Activated naive CD4-positive, alpha-beta T cell treated with anti-CD3 and anti-CD28 coated beads, Interleukin-2, amount 10 ng/mL, durations not matched to agents 7 days and 5 days (primary cell): Measurements from ENCODE around the gene PMF1.
A peak's percentile ranks its signal among the peaks of the same experiment; 100 is the strongest.
"Not testable (repeated sequence)": the region's sequence is repeated elsewhere in the genome, so short reads cannot be mapped to it uniquely, and the experiment has no call there.

Source experiments
- CTCF ChIA-PET: fragments of 350-600 bp; sonication (Branson Sonifier 250); formaldehyde crosslinking; loops from one replicate; lab custom pipeline; 2021; ENCODE audit warnings: antibody characterized with exemption; lab: Charles Lee
- DNase-seq: peaks from one replicate; pipeline ENCODE4 v3.0.0-alpha.2; 2020
- H3K27ac Mint-ChIP-seq: one replicate; pipeline ENCODE4 v1.8.0; 2021; ENCODE audit warnings: mild to moderate bottlenecking, moderate library complexity, mixed read lengths
- H3K27me3 Mint-ChIP-seq: one replicate; pipeline ENCODE4 v1.8.0; 2021; ENCODE audit warnings: mild to moderate bottlenecking, mixed read lengths
- H3K36me3 Mint-ChIP-seq: one replicate; pipeline ENCODE4 v1.8.0; 2021; ENCODE audit warnings: mixed read lengths
- H3K4me1 Mint-ChIP-seq: one replicate; pipeline ENCODE4 v1.8.0; 2021; ENCODE audit warnings: mixed read lengths
- H3K4me3 Mint-ChIP-seq: one replicate; pipeline ENCODE4 v1.8.0; 2021; ENCODE audit warnings: mild to moderate bottlenecking, moderate library complexity, mixed read lengths
- H3K9me3 Mint-ChIP-seq: one replicate; pipeline ENCODE4 v1.8.0; 2021; ENCODE audit warnings: mixed read lengths

The PMF1 gene

DNA sequence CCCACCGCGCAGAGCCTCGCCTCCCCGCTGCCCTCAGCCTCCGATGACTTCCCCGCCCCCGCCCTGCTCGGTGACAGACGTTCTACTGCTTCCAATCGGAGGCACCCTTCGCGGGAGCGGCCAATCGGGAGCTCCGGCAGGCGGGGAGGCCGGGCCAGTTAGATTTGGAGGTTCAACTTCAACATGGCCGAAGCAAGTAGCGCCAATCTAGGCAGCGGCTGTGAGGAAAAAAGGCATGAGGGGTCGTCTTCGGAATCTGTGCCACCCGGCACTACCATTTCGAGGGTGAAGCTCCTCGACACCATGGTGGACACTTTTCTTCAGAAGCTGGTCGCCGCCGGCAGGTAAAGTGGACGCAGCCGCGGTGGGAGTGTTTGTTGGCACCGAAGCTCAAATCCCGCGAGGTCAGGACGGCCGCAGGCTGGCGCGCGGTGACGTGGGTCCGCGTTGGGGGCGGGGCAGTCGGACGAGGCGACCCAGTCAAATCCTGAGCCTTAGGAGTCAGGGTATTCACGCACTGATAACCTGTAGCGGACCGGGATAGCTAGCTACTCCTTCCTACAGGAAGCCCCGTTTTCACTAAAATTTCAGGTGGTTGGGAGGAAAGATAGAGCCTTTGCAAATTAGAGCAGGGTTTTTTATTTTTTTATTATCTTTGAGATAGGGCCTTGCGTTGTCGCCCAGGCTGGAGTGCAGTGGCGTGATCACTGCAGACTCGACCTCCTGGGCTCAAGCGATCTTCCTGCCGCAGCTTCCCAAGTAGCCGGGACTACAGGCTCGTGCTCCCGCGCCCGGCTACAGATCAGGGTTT is at the start of gene PMF1:
PMF1 (plus strand) TSS at position 175 of the 811 bp plus-strand sequence; CDS start at position 184, 9 bp downstream.
- Mint-ChIP-seq H3K27ac (peak within 1 kb of the TSS; percentile 99), H3K9me3 (no peaks in the 10 kb centered on the region), H3K36me3 (peaks cover 40% of the 10 kb centered on the region), H3K27me3 (no peaks in the 10 kb centered on the region), H3K4me1 (peaks cover 54% of the 10 kb centered on the region), H3K4me3 (peak within 1 kb of the TSS; percentile 86)
- CTCF ChIA-PET, result interaction anchor here (1.2 to 5.1 kb wide), 5 partner anchors 11 to 19 kb away, joined by 3 to 44 read pairs (median 6); partner anchors contain the start of gene SLC25A44
- peak; percentile 99 for DNase-seq

GRCh38 chr1:156163712-156164111 is 49.1 kb upstream of the PMF1 start:
- Mint-ChIP-seq H3K27ac (no peak overlapping the region), H3K4me1 (peaks cover 30% of the 10 kb centered on the region)
- CTCF ChIA-PET, result interaction anchor here (1.8 kb wide), 1 partner anchor 10 kb away, joined by 4 read pairs; no protein-coding TSS in a partner anchor

GRCh38 chr1:156164125-156164831 is 48.5 kb upstream of the PMF1 start:
- H3K9me3 Mint-ChIP-seq, result no peaks in the 10 kb centered on the region
- no peak overlapping the region for H3K27ac Mint-ChIP-seq
- H3K4me1 Mint-ChIP-seq, result peaks cover 24% of the 10 kb centered on the region
- no peak overlapping the region for H3K4me3 Mint-ChIP-seq
- peaks cover 3% of the 10 kb centered on the region for H3K36me3 Mint-ChIP-seq
- DNase-seq, result no peak
- peaks cover 15% of the 10 kb centered on the region for H3K27me3 Mint-ChIP-seq
- CTCF ChIA-PET, result interaction anchor here (0.6 to 1.8 kb wide), 2 partner anchors 9 to 14 kb away, joined by 4 read pairs; no protein-coding TSS in a partner anchor

More at GRCh38 chr1:156163712-156164111, 49.1 kb upstream of the PMF1 start:
- H3K4me3 Mint-ChIP-seq, result no peak overlapping the region
- H3K9me3 Mint-ChIP-seq, result no peaks in the 10 kb centered on the region
- DNase-seq, result no peak
- peaks cover 3% of the 10 kb centered on the region for H3K36me3 Mint-ChIP-seq
- peaks cover 12% of the 10 kb centered on the region for H3K27me3 Mint-ChIP-seq

- Mint-ChIP-seq H3K36me3 (peaks cover 3% of the 10 kb centered on the region), H3K4me1 (peaks cover 16% of the 10 kb centered on the region), H3K27me3 (peaks cover 15% of the 10 kb centered on the region), H3K4me3 (no peak overlapping the region), H3K27ac (no peak overlapping the region), H3K9me3 (no peaks in the 10 kb centered on the region)
- no peak for DNase-seq
- CTCF ChIA-PET, result interaction anchor here (0.6 kb wide), 1 partner anchor 15 kb away, joined by 4 read pairs; no protein-coding TSS in a partner anchor
Measured at GRCh38 chr1:156165083-156165482, 47.7 kb upstream of the PMF1 start.

DNA sequence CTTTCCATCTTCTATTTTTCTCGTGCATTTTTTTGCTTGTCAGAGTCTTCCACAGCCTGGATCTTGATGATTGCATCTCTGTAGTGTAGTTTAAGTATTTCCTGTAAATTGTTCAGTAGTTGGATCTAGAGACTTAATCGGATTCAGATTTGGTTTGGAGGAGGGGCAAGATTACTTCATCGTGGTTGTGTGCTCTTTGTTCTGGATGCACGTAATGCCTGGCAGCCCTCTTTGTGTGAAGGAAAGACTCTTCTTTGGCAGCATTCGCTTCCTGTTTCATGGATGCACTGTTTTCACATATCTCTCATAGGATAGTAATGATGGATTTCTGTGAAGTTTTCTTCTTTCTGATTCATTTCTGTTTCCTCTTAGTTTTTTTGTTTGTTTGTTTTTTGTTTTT is 45.3 kb upstream of the PMF1 start:
- CTCF ChIA-PET, result interaction anchor here (0.6 to 1.2 kb wide), 2 partner anchors 21 to 73 kb away, joined by 3 read pairs; no protein-coding TSS in a partner anchor

DNA sequence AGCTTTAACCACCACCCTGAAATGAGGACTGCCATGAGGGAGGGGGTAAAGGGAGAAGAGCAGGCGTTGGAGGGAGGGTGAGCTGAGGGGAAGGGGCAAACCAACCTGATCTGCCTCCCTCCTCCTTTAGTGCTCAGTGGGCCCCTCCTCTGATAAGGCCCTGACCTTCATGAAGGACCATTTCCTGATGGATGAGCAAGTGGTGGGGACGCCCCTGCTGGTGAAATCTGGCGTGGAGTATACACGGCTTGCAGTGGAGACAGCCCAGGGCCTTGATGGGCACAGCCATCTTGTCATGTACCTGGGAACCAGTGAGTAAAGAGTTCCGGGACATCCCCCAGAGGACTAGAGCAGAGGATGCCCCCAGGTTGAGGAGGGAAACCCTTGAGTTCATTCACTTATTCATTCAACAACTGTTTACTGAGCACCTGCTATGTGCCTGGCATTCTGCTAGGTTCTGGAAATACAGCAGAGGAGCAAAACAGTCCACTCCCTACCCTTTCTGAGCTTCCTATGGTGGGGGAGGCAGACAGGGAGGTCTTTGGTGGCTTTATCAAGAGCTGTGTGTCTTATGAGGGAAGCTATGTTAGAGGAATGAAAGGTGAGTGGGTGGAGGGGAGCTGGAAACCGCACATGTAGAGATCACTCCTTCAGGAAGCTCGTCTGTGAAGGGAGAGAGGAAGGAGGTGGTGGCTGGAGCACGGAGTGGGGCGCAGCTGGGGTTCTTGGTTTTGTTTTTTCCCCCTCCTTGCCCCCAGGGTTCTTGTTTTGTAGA is 39.9 kb upstream of the PMF1 start:
- Mint-ChIP-seq H3K27me3 (peaks cover 29% of the 10 kb centered on the region), H3K9me3 (no peaks in the 10 kb centered on the region), H3K27ac (no peak overlapping the region)

More for the DNA sequence above, 45.3 kb upstream of the PMF1 start:
- Mint-ChIP-seq H3K27ac (no peak overlapping the region), H3K27me3 (peaks cover 11% of the 10 kb centered on the region), H3K36me3 (peaks cover 3% of the 10 kb centered on the region), H3K4me1 (peaks cover 4% of the 10 kb centered on the region), H3K9me3 (no peaks in the 10 kb centered on the region), H3K4me3 (no peak overlapping the region)
- no peak for DNase-seq

DNA sequence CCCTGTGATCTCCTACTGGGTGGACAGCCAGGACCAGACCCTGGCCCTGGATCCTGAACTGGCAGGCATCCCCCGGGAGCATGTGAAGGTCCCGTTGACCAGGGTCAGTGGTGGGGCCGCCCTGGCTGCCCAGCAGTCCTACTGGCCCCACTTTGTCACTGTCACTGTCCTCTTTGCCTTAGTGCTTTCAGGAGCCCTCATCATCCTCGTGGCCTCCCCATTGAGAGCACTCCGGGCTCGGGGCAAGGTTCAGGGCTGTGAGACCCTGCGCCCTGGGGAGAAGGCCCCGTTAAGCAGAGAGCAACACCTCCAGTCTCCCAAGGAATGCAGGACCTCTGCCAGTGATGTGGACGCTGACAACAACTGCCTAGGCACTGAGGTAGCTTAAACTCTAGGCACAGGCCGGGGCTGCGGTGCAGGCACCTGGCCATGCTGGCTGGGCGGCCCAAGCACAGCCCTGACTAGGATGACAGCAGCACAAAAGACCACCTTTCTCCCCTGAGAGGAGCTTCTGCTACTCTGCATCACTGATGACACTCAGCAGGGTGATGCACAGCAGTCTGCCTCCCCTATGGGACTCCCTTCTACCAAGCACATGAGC is 36.1 kb upstream of the PMF1 start:
- Mint-ChIP-seq H3K36me3 (no peaks in the 10 kb centered on the region), H3K27ac (peak overlapping the region; percentile 38)
- CTCF ChIA-PET, result interaction anchor here (1.7 kb wide), 1 partner anchor 17 kb away, joined by 4 read pairs; no protein-coding TSS in a partner anchor

More for the DNA sequence above, 39.9 kb upstream of the PMF1 start:
- Mint-ChIP-seq H3K4me3 (no peak overlapping the region), H3K4me1 (peaks cover 18% of the 10 kb centered on the region), H3K36me3 (peaks cover 1% of the 10 kb centered on the region)
- CTCF ChIA-PET, result interaction anchor here (1.2 to 1.3 kb wide), 2 partner anchors 10 to 76 kb away, joined by 4 read pairs; no protein-coding TSS in a partner anchor
- no peak for DNase-seq

DNA sequence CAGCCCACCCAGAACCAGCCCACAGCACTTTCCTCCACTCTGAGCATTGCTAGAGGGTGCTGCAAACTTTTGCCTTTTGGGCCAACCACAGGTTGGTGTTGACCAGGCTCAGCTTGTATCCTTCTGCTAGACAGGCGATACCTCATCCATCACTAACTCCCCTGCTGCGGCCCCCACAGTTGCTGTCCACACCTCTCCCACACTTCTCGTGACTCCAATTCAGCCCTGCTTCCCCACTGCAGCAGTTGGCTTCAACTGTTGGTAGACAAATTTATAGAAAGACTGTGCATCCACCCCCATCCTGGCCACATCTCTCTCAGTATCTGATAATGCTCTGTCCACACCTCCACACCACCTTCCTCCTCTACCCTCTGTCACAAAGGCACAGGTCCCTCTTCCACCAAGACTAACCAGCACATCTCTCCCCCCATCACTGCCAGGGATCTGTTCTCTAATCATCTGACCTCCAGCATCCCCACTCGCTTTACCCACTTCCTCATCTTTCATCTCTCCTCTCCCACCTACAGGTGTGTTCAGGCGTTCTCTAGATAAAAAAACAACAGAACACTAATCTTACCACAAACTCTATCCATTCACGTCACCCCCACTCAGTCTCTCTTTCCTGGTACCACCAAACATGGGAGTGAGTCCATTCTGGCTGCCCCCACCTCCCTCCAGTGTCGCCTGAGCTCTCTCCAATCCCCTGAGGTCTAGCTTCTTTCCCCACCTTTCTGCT is 34.7 kb upstream of the PMF1 start:
- DNase-seq, result peak; percentile 28
- Mint-ChIP-seq H3K4me3 (no peak overlapping the region), H3K27me3 (peaks cover 27% of the 10 kb centered on the region), H3K9me3 (no peaks in the 10 kb centered on the region), H3K4me1 (peaks cover 25% of the 10 kb centered on the region), H3K36me3 (no peaks in the 10 kb centered on the region), H3K27ac (peak overlapping the region; percentile 17)
- CTCF ChIA-PET, result interaction anchor here (1.1 kb wide), 1 partner anchor 16 kb away, joined by 3 read pairs; the partner anchor contains the start of gene SLC25A44

More for the DNA sequence above, 36.1 kb upstream of the PMF1 start:
- H3K9me3 Mint-ChIP-seq, result no peaks in the 10 kb centered on the region
- H3K27me3 Mint-ChIP-seq, result peaks cover 29% of the 10 kb centered on the region
- H3K4me1 Mint-ChIP-seq, result peaks cover 28% of the 10 kb centered on the region
- DNase-seq, result no peak
- H3K4me3 Mint-ChIP-seq, result no peak overlapping the region

- no peak for DNase-seq
- CTCF ChIA-PET, result no interaction called here
- no peak overlapping the region for H3K4me3 Mint-ChIP-seq
- H3K27ac Mint-ChIP-seq, result no peak overlapping the region
- peaks cover 19% of the 10 kb centered on the region for H3K4me1 Mint-ChIP-seq
- no peaks in the 10 kb centered on the region for H3K36me3 Mint-ChIP-seq
- no peaks in the 10 kb centered on the region for H3K9me3 Mint-ChIP-seq
- peaks cover 9% of the 10 kb centered on the region for H3K27me3 Mint-ChIP-seq
Measured at GRCh38 chr1:156180471-156180870, 32.3 kb upstream of the PMF1 start.

- H3K9me3 Mint-ChIP-seq, H3K4me3 Mint-ChIP-seq, H3K27ac Mint-ChIP-seq, H3K36me3 Mint-ChIP-seq, H3K27me3 Mint-ChIP-seq, CTCF ChIA-PET, DNase-seq: not testable (repeated sequence)
- H3K4me1 Mint-ChIP-seq, result peaks cover 19% of the 10 kb centered on the region
Measured at GRCh38 chr1:156181391-156181924, 31.3 kb upstream of the PMF1 start.

- H3K36me3 Mint-ChIP-seq, H3K4me3 Mint-ChIP-seq, H3K27me3 Mint-ChIP-seq, CTCF ChIA-PET, H3K9me3 Mint-ChIP-seq, DNase-seq, H3K27ac Mint-ChIP-seq: not testable (repeated sequence)
- peaks cover 17% of the 10 kb centered on the region for H3K4me1 Mint-ChIP-seq
Measured at GRCh38 chr1:156182010-156182779, 30.6 kb upstream of the PMF1 start.
